Liver (tissue), 9 donors: ENCODE results near the gene LAMTOR2. TPM values are rescaled to one million over a fixed set of nuclear protein-coding genes. Genes with fewer than 3 reads are reported as not detected.

Experiments
- DNase-seq: peaks from one replicate; pipeline ENCODE4 v3.0.0-alpha.2; 2017; ENCODE audit warnings: low spot score
- H3K27ac ChIP-seq, 2 donors: one replicate each; pipeline ENCODE4 v1.7.0; 2013; ENCODE audit warnings: inconsistent platforms in 2 of 2, low read length in 2 of 2, control low read depth in 1 of 2, low read depth in 1 of 2, mild to moderate bottlenecking in 1 of 2
- H3K27me3 ChIP-seq, 4 donors: one replicate each; pipeline versions ENCODE4 v1.6.1 to v1.7.0; 2013; ENCODE audit warnings: low read length in 3 of 4, inconsistent platforms in 1 of 4, mild to moderate bottlenecking in 1 of 4, moderate library complexity in 1 of 4; ENCODE audit not compliant: control insufficient read depth in 4 of 4, insufficient read depth in 4 of 4
- H3K36me3 ChIP-seq, 4 donors: one replicate each; pipeline versions ENCODE4 v1.6.1 to v1.7.0; 2013; ENCODE audit warnings: low read length in 3 of 4, mild to moderate bottlenecking in 3 of 4, low read depth in 1 of 4, moderate library complexity in 1 of 4; ENCODE audit not compliant: control insufficient read depth in 4 of 4, insufficient read depth in 3 of 4
- H3K4me1 ChIP-seq, 4 donors: one replicate each; pipeline versions ENCODE4 v1.6.1 to v1.7.0; 2013; ENCODE audit warnings: low read length in 3 of 4, mild to moderate bottlenecking in 3 of 4, moderate library complexity in 1 of 4; ENCODE audit not compliant: control insufficient read depth in 4 of 4, insufficient read depth in 4 of 4
- H3K4me3 ChIP-seq, 3 donors: one replicate each; pipeline versions ENCODE4 v1.6.1 to v1.7.0; 2013; ENCODE audit warnings: low read length in 3 of 3, control low read depth in 1 of 3, low read depth in 1 of 3, mild to moderate bottlenecking in 1 of 3
- H3K9ac ChIP-seq, 2 donors: one replicate each; pipeline ENCODE4 v1.7.0; 2013; ENCODE audit warnings: low read length in 2 of 2, mild to moderate bottlenecking in 2 of 2, moderate library complexity in 2 of 2, control low read depth in 1 of 2, low read depth in 1 of 2
- H3K9me3 ChIP-seq, 4 donors: one replicate each; pipeline versions ENCODE4 v1.6.1 to v1.7.0; 2013; ENCODE audit warnings: low read length in 3 of 4; ENCODE audit not compliant: control insufficient read depth in 4 of 4
- ATF3 ChIP-seq: IDR thresholded peaks from 2 replicates; pipeline ENCODE4 v1.6.1; 2016; ENCODE audit warnings: antibody characterized with exemption
- CTCF ChIP-seq: fragments of 150-350 bp; IDR thresholded peaks from 2 replicates; pipeline ENCODE4 v1.5.1; 2017; ENCODE audit warnings: improper control_type of control experiment, low read depth, low read length; ENCODE audit not compliant: missing input control
- EGR1 ChIP-seq, 2 donors: IDR thresholded peaks; 2 replicates each; pipeline ENCODE4 v1.6.1; 2016 to 2018; ENCODE audit warnings: antibody characterized with exemption in 2 of 2, low read depth in 2 of 2
- FOXA1 ChIP-seq: IDR thresholded peaks from 2 replicates; pipeline ENCODE4 v1.6.1; 2016; ENCODE audit warnings: antibody characterized with exemption
- FOXA2 ChIP-seq: IDR thresholded peaks from 2 replicates; pipeline ENCODE4 v1.6.1; 2016; ENCODE audit warnings: antibody characterized with exemption
- GABPA ChIP-seq, 2 donors: IDR thresholded peaks in 1 of 2; conservative IDR thresholded peaks in 1 of 2; 2 replicates each; pipeline ENCODE4 v1.6.1; 2016; ENCODE audit warnings: antibody characterized with exemption in 2 of 2, mild to moderate bottlenecking in 1 of 2, moderate library complexity in 1 of 2
- HNF4A ChIP-seq, 2 donors: conservative IDR thresholded peaks; 2 replicates each; pipeline ENCODE4 v1.6.1; 2016; ENCODE audit warnings: antibody characterized with exemption in 2 of 2, mild to moderate bottlenecking in 2 of 2
- HNF4G ChIP-seq: IDR thresholded peaks from 2 replicates; pipeline ENCODE4 v1.6.1; 2016; ENCODE audit warnings: antibody characterized with exemption
- JUND ChIP-seq, 2 donors: IDR thresholded peaks; 2 replicates each; pipeline ENCODE4 v1.6.1; 2016; ENCODE audit warnings: antibody characterized with exemption in 2 of 2
- MAX ChIP-seq: IDR thresholded peaks from 2 replicates; pipeline ENCODE4 v1.6.1; 2016; ENCODE audit warnings: antibody characterized with exemption
- NR2F2 ChIP-seq: IDR thresholded peaks from 2 replicates; pipeline ENCODE4 v1.6.1; 2016; ENCODE audit warnings: antibody characterized with exemption
- RAD21 ChIP-seq, 2 donors: IDR thresholded peaks; 2 replicates each; pipeline ENCODE4 v1.6.1; 2016; ENCODE audit warnings: antibody characterized with exemption in 2 of 2, mild to moderate bottlenecking in 2 of 2
- REST ChIP-seq: IDR thresholded peaks from 2 replicates; pipeline ENCODE4 v1.6.1; 2016; ENCODE audit warnings: antibody characterized with exemption, mild to moderate bottlenecking
- RXRA ChIP-seq, 2 donors: IDR thresholded peaks; 2 replicates each; pipeline ENCODE4 v1.6.1; 2017 to 2018; ENCODE audit warnings: antibody characterized with exemption in 2 of 2, mild to moderate bottlenecking in 1 of 2
- TAF1 ChIP-seq: conservative IDR thresholded peaks from 2 replicates; pipeline ENCODE4 v1.6.1; 2016; ENCODE audit warnings: antibody characterized with exemption, mild to moderate bottlenecking
- YY1 ChIP-seq: IDR thresholded peaks from 2 replicates; pipeline ENCODE4 v1.6.1; 2016; ENCODE audit warnings: antibody characterized with exemption, mild to moderate bottlenecking
- ZBTB33 ChIP-seq: IDR thresholded peaks from 2 replicates; pipeline ENCODE4 v1.6.1; 2016; ENCODE audit warnings: antibody characterized with exemption
- WGBS: extraction: QIAGEN DNeasy Blood & Tissue Kit; methylation state at CpG from one replicate; pipeline ENCODE4 v1.1.7; 2013; 5-methylcytosine and 5-hydroxymethylcytosine counted together
- polyA plus RNA-seq, 2 donors: library from polyadenylated mRNA; stranded (reverse) in 1 of 2; unstranded in 1 of 2; fragments of 200-250 nt in 1 of 2; fragments of >200 nt in 1 of 2; fragmentation: Nextera tagmentation in 1 of 2; extraction: Ambion mirVana in 1 of 2; gene quantifications; one replicate each; pipeline versions ENCODE4 v1.2.1 to v1.2.3, GENCODE V29; 2013 to 2015
- total RNA-seq, 2 donors: library from RNA; depleted of rRNA; stranded (reverse); fragments of >200 nt; gene quantifications; one replicate each; pipeline ENCODE4 v1.2.3, GENCODE V29; 2014
- donor health status: healthy.
- donor health status: healthy.
- donor health status: healthy.
- donor health status: healthy.
- donor health status: healthy.

The LAMTOR2 gene
- total and polyA plus RNA-seq, 4 donors, result 30.4 to 152 (median 79.0) TPM

- H3K27ac ChIP-seq, result no peak overlapping the region
- H3K9me3 ChIP-seq, result no peaks in the 10 kb centered on the region
- peaks cover 3 to 10% (median 8%) of the 10 kb centered on the region in 4 donors for H3K4me1 ChIP-seq
- no peak for DNase-seq
- H3K9ac ChIP-seq, result no peak overlapping the region
- H3K4me3 ChIP-seq, result no peak overlapping the region
- 93% methylated on average over 3 of the region's 3 CpGs for WGBS
- TF ChIP-seq ATF3 (no peak), GABPA (IDR thresholded peaks at IDR 0.05 in 1 of 2, conservative IDR thresholded peaks at IDR 0.05 in 1 of 2) (no peak), FOXA2 (no peak), JUND (IDR thresholded peaks at IDR 0.05) (no peak), YY1 (no peak), HNF4A (conservative IDR thresholded peaks at IDR 0.05) (no peak), CTCF (no peak), HNF4G (no peak), ZBTB33 (no peak), MAX (no peak), FOXA1 (no peak), RAD21 (IDR thresholded peaks at IDR 0.05) (no peak), RXRA (IDR thresholded peaks at IDR 0.05) (no peak), NR2F2 (no peak), REST (no peak), TAF1 (no peak)
- no peaks in the 10 kb centered on the region for H3K36me3 ChIP-seq
- H3K27me3 ChIP-seq, result no peaks in the 10 kb centered on the region
These were observed 10.6 kb downstream of the LAMTOR2 start for GRCh38 chr1:156065212-156065611.

- DNase-seq, result no peak
- Histone ChIP-seq H3K36me3 (no peaks in the 10 kb centered on the region), H3K4me1 (peaks cover 6 to 17% (median 15%) of the 10 kb centered on the region in 4 donors), H3K27ac (no peak overlapping the region), H3K27me3 (no peaks in the 10 kb centered on the region), H3K4me3 (no peak overlapping the region), H3K9me3 (no peaks in the 10 kb centered on the region), H3K9ac (no peak overlapping the region)
- 87% methylated on average over 16 of the region's 16 CpGs for WGBS
- TF ChIP-seq ZBTB33, result no peak
- TF ChIP-seq JUND (IDR thresholded peaks at IDR 0.05), result no peak
- no peak for TF ChIP-seq CTCF
- no peak for TF ChIP-seq FOXA2
- TF ChIP-seq MAX, result no peak
- no peak for TF ChIP-seq HNF4A (conservative IDR thresholded peaks at IDR 0.05)
- no peak for TF ChIP-seq YY1
- TF ChIP-seq FOXA1, result no peak
- TF ChIP-seq RAD21 (IDR thresholded peaks at IDR 0.05), result no peak
- no peak for TF ChIP-seq RXRA (IDR thresholded peaks at IDR 0.05)
- TF ChIP-seq EGR1 (IDR thresholded peaks at IDR 0.05; ENCODE audit: low read depth in 2 of 2), result no peak
- TF ChIP-seq ATF3, result no peak
- no peak for TF ChIP-seq TAF1
- no peak for TF ChIP-seq GABPA (IDR thresholded peaks at IDR 0.05 in 1 of 2, conservative IDR thresholded peaks at IDR 0.05 in 1 of 2)
These were observed 11.3 kb downstream of the LAMTOR2 start for GRCh38 chr1:156065871-156066270.
